Tibial nerve (tissue), 4 donors: ENCODE data around the gene ATP2C2.

Experiments
- CTCF ChIP-seq, 5 experiments: fragments of 200-600 bp in 3 of 5; fragments of 450-650 bp in 2 of 5; sonication (generic) in 3 of 5; IDR thresholded peaks; one replicate each; pipeline ENCODE4 v1.5.1; 2016 to 2019; ENCODE audit warnings: antibody characterized with exemption in 5 of 5, mild to moderate bottlenecking in 3 of 5, moderate library complexity in 2 of 5
- EP300 ChIP-seq, 2 donors: sonication (generic); formaldehyde crosslinking; IDR thresholded peaks; one replicate each; pipeline ENCODE4 v1.6.1; 2017; ENCODE audit warnings: antibody characterized with exemption in 2 of 2, mild to moderate bottlenecking in 1 of 2
- POLR2A ChIP-seq, 2 donors: fragments of 450-650 bp; IDR thresholded peaks; one replicate each; pipeline ENCODE4 v1.6.1; 2017; ENCODE audit warnings: antibody characterized with exemption in 2 of 2, mild to moderate bottlenecking in 2 of 2, moderate library complexity in 2 of 2

- TF ChIP-seq POLR2A (IDR thresholded peaks at IDR 0.05) (no peak), CTCF (IDR thresholded peaks at IDR 0.05) (no peak), EP300 (IDR thresholded peaks at IDR 0.05) (no peak)
Measured at GRCh38 chr16:84321932-84322331, 46.4 kb upstream of the ATP2C2 start.
